GM19328 (cell line): Measurements from ENCODE around the gene GOLGA3.
"Not testable (repeated sequence)": the region's sequence is repeated elsewhere in the genome, so short reads cannot be mapped to it uniquely, and the experiment has no call there.

Source experiments
- ATAC-seq: cut with Tn5 transposase; IDR thresholded peaks from one replicate; pipeline ENCODE4 v1.9.1; 2021; ENCODE audit warnings: mild to moderate bottlenecking, moderate library complexity; ENCODE audit not compliant: unreplicated experiment

Gene GOLGA3

DNA sequence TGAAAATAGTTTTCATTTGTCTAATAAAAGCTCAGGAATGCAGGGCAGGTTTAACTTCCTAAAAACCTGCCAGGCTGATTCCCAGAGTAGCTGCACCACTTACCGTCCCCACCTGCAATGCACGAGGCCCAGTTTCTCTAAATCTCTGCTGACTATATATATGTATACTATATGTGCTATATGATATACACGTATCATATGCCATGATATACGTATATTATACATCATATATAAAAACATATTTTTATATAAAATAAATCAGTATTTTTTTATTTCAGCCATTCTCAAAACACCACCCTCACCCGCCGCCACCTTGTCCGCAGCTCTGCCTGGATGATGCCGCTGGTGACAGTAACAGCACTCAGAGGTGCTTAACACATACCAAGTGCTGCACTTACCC is 69.3 kb downstream of the GOLGA3 start:
- no peak for ATAC-seq

DNA sequence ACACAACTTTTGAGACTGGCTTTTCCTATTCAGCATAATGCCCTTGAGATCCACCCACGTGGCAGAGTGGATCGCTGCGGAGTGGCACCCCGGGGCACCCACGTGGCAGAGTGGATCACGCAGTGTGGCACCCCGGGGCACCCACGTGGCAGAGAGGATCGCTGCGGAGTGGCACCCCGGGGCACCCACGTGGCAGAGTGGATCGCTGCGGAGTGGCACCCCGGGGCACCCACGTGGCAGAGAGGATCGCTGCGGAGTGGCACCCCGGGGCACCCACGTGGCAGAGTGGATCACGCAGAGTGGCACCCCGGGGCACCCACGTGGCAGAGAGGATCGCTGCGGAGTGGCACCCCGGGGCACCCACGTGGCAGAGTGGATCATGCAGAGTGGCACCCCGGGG is 69.8 kb downstream of the GOLGA3 start:
- not testable (repeated sequence) for ATAC-seq

DNA sequence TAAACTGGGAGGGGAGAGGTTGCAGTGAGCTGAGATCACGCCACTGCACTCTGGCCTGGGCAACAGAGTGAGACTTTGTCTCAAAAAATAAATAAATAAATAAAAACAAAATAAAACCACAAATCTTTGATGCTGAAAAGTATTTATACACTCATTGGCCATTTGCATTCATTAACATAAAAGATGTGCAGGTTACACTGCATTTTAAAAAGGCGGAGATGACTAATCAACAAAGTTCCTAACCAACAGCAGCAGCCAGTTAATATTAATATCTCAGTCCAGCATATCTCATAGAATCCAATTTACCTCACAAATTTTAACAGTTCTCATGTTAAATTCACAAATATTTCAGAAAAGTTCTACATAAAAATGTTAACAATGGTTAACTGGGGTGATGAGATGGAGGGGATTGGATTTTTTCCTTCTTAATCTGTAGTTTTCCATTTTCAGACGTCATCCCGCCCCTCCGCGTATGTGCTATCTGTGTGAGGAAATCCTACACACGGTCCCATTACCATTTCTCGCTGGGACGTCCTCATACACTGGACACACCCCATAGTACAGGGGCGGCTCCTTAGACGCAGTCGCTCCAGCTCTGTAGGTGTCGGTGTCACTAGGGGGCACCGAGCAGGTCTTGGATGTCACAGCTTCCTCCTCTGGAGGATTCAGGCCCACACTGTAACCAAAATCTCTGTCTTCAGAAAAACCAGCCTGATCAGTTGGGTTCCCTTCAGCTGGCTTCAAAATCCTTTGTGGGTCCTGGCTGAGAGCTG is 74.3 kb downstream of the GOLGA3 start:
- ATAC-seq = no peak

DNA sequence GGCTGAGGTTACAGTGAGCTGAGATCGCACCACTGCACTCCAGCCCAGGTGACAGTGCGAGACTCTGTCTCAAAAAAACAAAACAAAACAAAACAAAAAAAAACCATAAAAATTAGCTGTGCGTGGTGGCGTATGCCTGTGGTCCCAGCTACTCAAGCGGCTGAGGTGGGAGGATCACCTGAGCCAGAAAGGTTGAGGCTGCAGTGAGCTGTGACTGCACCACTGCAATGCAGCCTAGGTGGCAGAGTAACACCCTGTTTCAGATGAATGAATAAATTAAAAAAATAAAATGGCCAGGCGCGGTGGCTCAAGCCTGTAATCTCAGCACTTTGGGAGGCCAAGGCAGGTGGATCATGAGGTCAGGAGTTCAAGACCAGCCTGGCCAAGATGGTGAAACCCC is 75.0 kb downstream of the GOLGA3 start:
- not testable (repeated sequence) for ATAC-seq

DNA sequence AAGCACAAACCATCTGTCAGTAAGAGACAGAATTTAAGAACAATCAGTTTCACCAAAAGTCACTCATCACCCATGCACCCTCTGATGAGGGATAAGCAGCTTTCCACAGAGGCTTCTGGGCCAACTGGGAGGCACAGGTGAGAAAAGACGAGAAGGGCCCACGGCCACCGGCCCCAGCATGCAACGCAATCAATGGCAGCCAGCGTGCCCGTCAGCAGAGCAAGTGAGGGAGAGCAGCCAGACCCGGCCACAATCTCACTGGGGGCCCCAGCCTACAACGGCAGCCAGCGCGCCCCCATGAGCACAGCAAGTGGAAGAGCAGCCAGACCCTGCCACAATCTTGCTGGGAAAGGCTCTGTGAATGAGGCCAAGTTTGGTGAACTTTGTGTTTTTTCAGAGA is 80.3 kb downstream of the GOLGA3 start:
- no peak for ATAC-seq

DNA sequence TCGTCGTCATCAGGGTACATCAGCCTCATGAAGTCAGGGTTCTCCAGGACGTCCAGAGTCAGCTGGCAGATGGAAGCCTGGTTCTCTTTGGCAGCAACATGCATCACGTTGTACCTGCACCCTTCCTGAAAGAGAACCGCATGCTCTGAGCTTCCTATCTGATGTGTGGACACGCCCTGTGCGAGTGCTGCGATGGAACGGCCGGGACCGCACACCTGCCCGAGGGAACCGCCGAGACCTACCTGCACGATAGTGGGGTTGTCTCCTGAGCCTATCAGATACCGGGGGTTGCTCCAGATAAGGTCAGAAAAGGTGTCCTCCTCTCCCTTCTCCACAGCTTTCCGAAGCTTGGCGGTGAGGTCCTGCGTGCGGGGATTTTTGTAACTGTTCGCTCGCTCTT is 80.8 kb downstream of the GOLGA3 start:
- no peak for ATAC-seq

DNA sequence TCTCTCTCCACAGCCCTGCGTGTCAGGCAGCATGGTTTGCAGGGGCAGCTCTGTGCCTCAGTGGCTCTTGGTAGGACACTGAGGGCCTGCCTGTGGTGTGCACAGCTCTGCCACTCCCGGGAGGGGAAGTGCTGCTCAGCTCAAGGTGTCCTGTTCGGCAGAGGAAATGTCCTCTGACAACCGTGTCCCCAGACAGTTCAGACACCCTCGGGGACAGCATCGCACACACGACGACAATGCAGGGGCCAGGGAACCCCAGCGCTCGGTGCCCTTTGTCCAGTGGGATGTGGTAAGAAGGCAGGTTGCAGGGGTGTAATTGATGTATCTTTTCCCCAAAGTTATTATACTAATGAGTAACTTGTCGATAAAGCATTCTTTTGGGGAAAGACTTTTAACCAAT is 81.3 kb downstream of the GOLGA3 start:
- ATAC-seq = no peak

DNA sequence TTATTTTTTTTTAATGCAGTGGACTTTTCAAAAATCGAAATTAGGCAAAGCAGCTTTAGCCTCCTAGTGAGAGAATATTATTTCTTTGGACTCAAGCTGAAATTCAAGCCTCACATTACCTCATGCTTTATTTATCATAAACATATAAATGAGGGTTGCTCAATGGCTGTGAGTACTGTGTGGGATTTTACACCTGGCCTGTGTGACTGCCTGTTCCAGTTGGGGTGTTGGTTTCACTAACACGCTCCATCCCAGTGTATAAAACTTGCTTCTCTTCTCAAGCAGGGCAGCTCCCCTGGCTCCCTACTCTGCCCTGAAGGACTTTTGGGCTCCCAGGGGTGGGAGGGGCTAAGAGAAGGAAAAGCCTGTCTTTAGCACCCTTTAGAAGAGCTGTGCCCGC is 82.1 kb downstream of the GOLGA3 start:
- ATAC-seq = no peak

DNA sequence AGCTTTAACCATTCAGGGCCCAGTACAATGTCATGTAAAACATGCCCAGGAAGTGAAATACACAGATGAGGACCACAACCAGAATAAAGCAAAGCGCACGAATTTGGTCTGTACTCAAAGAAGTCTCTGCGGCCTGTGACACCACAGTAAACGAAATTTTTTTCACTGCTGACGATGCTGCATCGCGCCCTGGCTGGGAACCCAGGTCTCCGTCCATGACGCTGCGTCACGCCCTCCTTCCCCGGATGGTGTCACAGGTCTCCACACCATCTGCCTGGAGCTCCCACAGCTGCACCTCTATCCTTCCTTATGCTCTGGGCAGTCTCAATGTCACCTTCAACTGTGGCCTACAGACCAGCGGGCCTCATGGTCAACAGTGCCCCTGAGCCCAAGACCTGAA is 84.8 kb downstream of the GOLGA3 start:
- ATAC-seq = no peak

DNA sequence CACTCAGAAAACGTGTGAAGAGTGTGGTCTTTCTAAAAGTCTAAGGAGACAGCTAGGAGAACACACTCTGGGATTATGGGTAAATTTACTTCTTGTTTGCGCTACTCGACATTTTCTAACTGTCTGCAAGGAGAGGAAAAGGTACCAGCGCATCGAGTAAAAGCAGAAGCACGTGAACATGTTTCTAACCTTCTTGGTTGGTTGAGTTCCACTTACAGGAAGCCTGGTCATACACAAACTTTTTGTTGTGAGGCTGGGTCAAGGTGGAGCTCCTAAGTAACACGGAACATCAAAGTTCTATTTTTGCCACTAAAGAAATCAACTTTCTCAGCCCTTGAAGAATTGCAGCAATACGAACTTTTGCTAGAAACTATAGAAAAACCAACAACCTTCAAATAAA is 87.0 kb downstream of the GOLGA3 start:
- no peak for ATAC-seq

DNA sequence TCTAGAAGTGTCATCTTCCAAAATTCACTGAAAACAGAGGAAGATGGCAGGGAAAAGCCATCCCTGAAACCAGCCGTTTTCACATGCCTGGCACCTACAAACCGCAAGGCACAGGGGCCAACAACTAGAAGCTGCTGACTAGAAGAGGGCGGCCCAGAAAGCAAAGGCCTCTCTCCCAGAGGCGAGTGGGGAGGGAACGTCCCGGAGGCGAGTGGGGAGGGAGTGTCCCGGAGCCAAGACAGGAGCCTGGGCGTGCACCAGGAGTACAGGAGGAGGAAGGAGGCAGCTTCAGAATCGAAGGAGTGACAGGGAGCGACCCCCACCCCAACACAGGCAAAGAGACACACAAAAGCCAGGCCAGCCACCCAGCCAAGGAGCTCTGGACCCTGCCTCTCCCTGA is 88.0 kb downstream of the GOLGA3 start:
- no peak for ATAC-seq

DNA sequence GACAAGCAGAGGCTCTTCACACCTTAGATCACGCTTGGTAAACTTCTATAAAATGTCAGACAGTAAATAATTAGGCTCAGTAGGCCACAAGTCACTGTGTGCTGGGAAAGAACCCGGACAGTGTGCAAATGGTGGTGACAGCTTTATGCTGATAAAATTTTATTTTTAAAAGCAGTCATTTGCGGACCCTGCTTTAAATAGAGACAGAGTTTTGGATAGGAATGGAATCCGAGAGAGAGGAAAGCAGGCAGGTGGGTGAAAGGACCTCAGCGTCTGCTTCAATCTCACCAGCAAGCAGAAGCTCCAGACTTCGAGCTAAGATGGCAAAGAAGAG is 88.4 kb downstream of the GOLGA3 start:
- ATAC-seq = no peak

DNA sequence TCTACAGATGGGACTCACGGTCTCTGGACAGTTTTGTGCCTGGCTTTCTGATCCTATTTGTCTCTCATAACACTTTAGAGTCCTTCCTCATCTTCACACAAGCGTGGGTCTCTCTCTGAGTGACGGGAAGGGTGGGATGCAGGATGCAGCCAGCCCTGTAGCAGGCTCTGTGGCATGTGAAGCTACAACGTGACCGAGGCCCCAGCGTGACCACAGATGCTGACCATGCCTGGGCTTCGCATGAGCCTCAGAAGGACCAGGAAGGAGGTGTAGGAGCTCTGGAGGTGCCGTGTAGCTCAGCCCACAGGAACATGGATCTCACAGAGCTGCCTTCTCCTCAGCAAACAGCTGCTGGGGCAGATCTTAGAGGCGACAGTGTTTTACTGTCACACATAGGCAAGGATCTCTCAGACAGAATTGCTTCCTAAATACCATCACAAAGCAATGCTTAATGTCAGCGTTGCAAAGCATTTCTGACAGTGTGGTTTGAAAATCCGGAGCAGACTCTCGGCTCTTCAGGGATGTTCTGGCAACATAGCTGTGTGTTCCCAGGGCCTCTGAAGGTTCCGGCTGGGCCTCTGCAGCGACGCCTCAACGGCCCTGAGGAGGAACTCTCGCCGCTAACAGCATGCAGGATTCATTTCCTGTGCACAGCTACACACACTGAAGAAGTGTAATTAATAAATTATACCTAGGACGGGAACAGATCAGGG is 88.9 kb downstream of the GOLGA3 start:
- no peak for ATAC-seq

DNA sequence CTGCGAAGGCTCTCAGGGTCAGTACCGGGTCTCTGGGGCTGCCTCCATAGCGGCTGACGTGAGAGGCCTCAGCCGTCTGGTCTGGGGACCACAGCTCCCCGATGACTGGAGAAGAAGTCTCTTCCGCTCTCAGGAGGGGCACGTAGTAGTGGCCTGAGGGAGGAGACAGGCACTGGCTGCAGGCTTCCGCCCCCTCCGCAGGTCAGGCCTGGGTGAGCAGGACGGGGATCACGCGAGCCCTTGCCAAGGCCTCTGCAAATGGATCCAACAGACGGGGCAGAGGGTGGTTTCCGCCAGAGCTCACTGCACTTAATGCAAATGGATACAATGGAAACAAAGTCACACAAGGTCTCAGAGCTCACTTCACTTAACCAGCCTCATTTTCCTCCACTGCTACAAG is 91.8 kb downstream of the GOLGA3 start:
- ATAC-seq = no peak

DNA sequence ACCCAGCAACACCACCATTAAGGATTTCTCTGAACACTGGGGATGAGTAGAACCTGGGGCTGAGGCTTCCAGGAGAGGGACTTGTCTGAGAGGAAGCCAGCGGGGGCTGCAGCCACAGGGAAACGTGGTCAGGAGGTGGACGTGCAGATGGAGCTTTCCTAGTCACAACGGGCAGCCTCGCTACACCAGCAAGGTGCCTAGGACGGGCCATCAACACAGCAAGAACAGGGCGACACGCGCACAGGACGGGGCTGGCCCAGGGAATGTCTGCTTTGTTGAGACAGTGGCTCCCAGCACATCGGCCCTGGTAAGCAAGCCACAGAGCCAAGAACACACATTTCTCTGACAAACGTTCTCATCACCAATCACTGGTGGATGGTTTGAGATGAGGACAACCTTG is 92.3 kb downstream of the GOLGA3 start:
- no peak for ATAC-seq

DNA sequence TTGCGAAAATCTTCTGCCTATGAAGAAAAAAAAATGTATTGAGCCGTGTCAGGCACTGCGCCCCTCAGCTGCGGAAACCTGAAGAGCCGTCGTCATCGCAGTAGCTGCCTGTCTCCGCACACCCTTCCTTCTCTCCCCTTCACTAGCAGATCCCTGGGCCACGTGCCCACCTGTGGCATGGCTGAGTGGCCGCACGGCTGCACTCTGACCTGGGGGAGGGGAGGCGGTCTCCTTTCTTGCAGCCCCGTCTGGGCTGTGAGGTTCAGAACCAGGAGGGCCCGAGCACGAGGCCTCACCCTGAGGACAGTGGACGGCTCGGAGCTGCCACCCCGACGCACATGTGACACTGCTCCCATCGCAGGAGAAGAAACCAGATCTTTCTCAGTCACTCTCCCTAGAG is 93.2 kb downstream of the GOLGA3 start:
- no peak for ATAC-seq

DNA sequence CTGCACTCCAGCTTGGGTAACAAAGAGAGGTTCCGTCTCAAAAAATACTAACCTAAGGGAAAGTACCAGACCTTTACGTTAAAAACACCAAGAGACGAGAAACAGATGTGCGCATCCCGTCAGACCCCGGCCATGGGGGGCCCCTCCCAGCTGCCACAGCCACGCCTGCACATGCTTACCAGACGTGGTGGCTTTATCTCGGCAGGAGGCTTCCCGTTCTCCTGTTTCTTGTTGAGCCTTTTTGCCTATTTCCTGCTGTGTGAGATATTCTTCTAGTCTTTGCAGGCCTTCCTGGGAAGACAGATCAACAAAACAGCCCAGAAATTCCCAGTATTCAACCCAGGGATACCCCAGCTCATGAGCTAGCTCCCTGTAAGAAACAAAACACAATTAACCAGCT is 94.5 kb downstream of the GOLGA3 start:
- no peak for ATAC-seq

DNA sequence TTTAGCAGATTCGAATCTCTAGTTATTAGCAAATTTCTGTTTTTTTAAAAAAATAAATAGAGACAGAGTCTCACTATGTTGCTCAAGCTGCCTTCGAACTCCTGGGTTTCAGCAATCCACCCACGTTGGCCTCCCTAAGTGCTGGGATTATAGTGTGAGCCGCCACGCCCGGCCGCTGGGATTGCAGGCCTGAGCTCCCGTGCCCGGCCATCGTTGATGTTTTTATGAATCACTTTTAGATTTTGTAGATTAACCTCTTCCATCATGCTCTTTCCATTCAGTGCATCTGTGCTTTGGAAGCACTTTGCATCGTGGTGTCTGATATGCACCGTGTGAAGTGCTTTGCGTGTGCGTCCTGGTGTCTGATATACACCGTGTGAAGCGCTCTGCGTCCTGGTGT is 97.1 kb downstream of the GOLGA3 start:
- no peak for ATAC-seq

DNA sequence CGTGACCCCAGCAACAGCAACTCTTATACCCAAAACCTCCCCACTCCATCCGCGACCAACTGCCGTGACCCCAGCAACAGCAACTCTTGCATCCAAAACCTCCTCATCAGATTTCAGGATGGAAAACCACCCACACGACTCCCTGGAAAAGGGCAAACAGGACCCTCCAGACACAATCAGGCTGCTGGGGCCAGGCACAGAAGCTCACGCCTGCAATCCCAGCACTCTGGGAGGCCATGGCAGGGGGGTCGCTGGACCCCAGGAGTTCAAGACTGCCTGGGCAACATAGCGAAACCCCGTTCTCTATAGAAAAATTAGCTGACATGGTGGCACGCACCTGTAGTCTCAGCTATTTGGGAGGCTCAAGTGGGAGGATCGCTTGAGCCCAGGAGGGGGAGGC is 98.3 kb downstream of the GOLGA3 start:
- ATAC-seq = no peak

DNA sequence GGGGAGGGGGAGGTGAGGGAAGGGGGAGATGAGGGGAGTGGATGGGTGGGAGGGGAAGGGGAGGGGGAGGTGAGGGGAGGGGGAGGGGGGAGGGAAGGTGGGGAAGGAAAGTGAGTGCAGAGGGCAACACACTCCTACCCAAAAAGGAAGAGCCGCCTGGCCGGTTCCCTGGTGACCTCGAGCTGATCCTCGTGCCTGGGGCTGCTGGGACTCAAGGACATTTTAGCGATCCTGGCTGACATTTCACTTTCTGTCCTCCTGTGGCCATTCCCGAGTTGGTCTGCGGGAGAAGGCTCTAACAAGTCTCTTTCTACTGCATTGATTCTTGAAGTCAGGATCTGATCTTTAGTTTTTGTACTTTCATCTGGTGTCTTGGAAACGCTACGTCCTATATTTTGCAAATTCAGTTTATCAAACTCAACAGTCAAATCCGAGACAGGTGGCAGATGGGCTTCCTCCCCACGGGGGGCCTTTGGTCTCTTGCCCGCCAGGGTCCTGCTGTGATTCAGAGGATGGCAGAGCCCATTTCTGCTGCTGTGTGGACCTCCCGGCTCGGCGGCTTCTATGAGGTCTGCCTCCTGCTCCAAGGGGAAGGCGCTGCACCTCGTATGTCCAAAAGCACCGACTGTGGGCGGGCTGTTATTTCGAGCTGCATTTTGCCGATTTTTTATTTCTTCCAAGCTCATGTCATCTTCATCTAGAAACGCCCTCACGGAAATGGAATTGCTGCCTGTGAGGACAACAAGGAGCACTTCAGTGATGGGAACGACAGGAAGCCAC is 98.9 kb downstream of the GOLGA3 start:
- no peak for ATAC-seq

DNA sequence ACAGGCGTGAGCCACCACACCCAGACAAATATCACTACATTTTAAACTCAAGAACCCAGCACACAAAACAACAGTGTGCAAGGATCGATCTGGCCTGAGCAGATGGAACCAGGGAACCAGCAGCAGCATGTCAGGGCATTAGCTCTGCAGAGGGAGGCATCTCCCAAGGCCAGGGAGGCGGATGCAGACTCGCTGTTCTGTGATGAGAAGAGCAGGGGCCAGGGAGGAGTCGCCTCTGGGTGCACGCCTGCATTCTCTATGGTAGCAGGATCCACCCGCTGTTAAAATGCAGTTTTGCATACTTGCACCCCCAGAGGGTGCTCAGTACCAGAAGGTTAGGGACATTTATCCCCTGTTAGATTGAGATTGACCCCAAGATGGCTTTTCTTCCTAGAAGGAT is 100.2 kb downstream of the GOLGA3 start:
- no peak for ATAC-seq
